ENCODE data around the gene CIB4.

- TF ChIP-seq HNRNPK (IDR thresholded peaks at IDR 0.05; ENCODE audit: low read depth, low read length, poor library complexity, severe bottlenecking) (no peak), CTCF (IDR thresholded peaks at IDR 0.05 in 2 of 3, conservative IDR thresholded peaks at IDR 0.05 in 1 of 3; ENCODE audit: insufficient read depth in 2 of 3, low read depth in 1 of 3, low read length in 3 of 3) (no peak; a peak in 1 of 6 replicates), ZNF143 (CRISPR knock-in tag; IDR thresholded peaks at IDR 0.05) (no peak), KDM5B (IDR thresholded peaks at IDR 0.05; ENCODE audit: insufficient replicate concordance, low read depth, low read length) (no peak), SMAD3 (CRISPR knock-in tag; conservative IDR thresholded peaks at IDR 0.05) (no peak), ZNF561 (CRISPR knock-in tag; conservative IDR thresholded peaks at IDR 0.05) (no peak), EGR1 (conservative IDR thresholded peaks at IDR 0.05) (no peak)
Measured at GRCh38 chr2:26581991-26582842, 58.9 kb downstream of the CIB4 start.
